Natural killer cell (primary cell): Measurements from ENCODE around the gene SINHCAF. TPM values are rescaled to one million over a fixed set of nuclear protein-coding genes. Genes with fewer than 3 reads are reported as not detected.

Experiments
- ATAC-seq, 3 donors: fragments of 150-1000 bp in 2 of 3; fragments of 200-7000 bp in 1 of 3; cut with Tn5 transposase; 1 replicate in 1 of 3; 2 replicates in 2 of 3; pipeline ENCODE4 v1.10.0; 2021; ENCODE audit warnings: mild to moderate bottlenecking in 2 of 3, moderate library complexity in 2 of 3
- DNase-seq, 2 donors: peaks; one replicate each; pipeline versions ENCODE4 v3.0.0 to v3.0.0-alpha.2; 2013 to 2021; ENCODE audit warnings: mixed read lengths in 1 of 2
- H3K27ac ChIP-seq: one replicate; pipeline ENCODE4 v1.5.1; 2013; ENCODE audit warnings: mild to moderate bottlenecking, low read length
- H3K27me3 ChIP-seq: one replicate; pipeline ENCODE4 v1.6.1; 2013; ENCODE audit warnings: low read length; ENCODE audit not compliant: control insufficient read depth, insufficient read depth
- H3K36me3 ChIP-seq: one replicate; pipeline ENCODE4 v1.6.1; 2013; ENCODE audit warnings: low read length; ENCODE audit not compliant: control insufficient read depth, insufficient read depth
- H3K4me1 ChIP-seq: one replicate; pipeline ENCODE4 v1.6.1; 2013; ENCODE audit warnings: low read length; ENCODE audit not compliant: control insufficient read depth, insufficient read depth
- H3K4me3 ChIP-seq: one replicate; pipeline ENCODE4 v1.5.1; 2013; ENCODE audit warnings: low read length
- H3K9me3 ChIP-seq: one replicate; pipeline ENCODE4 v1.6.1; 2013; ENCODE audit warnings: low read length; ENCODE audit not compliant: control insufficient read depth, insufficient read depth
- H3K27ac Mint-ChIP-seq, 2 donors: one replicate each; pipeline ENCODE4 v1.8.0; 2022; ENCODE audit warnings: mild to moderate bottlenecking in 2 of 2, mixed read lengths in 2 of 2, moderate library complexity in 1 of 2
- H3K27me3 Mint-ChIP-seq, 2 donors: one replicate each; pipeline ENCODE4 v1.8.0; 2022; ENCODE audit warnings: low read depth in 2 of 2, mixed read lengths in 2 of 2
- H3K36me3 Mint-ChIP-seq: one replicate; pipeline ENCODE4 v1.8.0; 2022; ENCODE audit warnings: mixed read lengths
- H3K4me1 Mint-ChIP-seq, 2 donors: one replicate each; pipeline ENCODE4 v1.8.0; 2022; ENCODE audit warnings: mixed read lengths in 2 of 2
- H3K4me3 Mint-ChIP-seq: one replicate; pipeline ENCODE4 v1.8.0; 2022; ENCODE audit warnings: mild to moderate bottlenecking, moderate library complexity, mixed read lengths
- H3K9me3 Mint-ChIP-seq, 2 donors: one replicate each; pipeline ENCODE4 v1.8.0; 2022; ENCODE audit warnings: mixed read lengths in 2 of 2
- CTCF ChIP-seq: fragments of 200-600 bp; IDR thresholded peaks from one replicate; pipeline ENCODE4 v1.8.0; 2022; ENCODE audit warnings: antibody characterized with exemption
- WGBS: methylation state at CpG from one replicate; pipeline ENCODE4 v1.1.7; 2013; ENCODE audit warnings: missing lambda C conversion rate; ENCODE audit not compliant: insufficient coverage; 5-methylcytosine and 5-hydroxymethylcytosine counted together
- intact Hi-C: fragments of 100-400 bp; cut with micrococcal nuclease; formaldehyde crosslinking; loops from one replicate; pipeline ENCODE4 v1.14.2; 2022
- total RNA-seq, 4 donors: library from RNA; stranded (reverse); fragments of 120-200 nt in 1 of 4; gene quantifications; one replicate each; pipeline versions ENCODE4 v1.2.3 to v1.2.4, GENCODE V29; 2013 to 2022

The SINHCAF gene
- total RNA-seq, 3 donors from 2014 or later (not counting 1 experiment from before 2014, with no cell fraction given), result 40.4 to 55.0 (median 41.0) TPM

- Mint-ChIP-seq H3K27ac (peak overlapping the region; percentile 88 to 89), H3K4me1 (peaks cover 20 to 27% of the 10 kb centered on the region in 2 donors), H3K4me3 (peak overlapping the region; percentile 84), H3K9me3 (no peaks in the 10 kb centered on the region), H3K36me3 (no peaks in the 10 kb centered on the region), H3K27me3 (no peaks in the 10 kb centered on the region)
- no peaks in the 10 kb centered on the region for H3K9me3 ChIP-seq
- H3K27ac ChIP-seq, result peak overlapping the region; percentile 65
- peaks cover 25% of the 10 kb centered on the region for H3K4me1 ChIP-seq
- intact Hi-C loops, result loop anchor here (2.0 kb wide), 1 partner anchor 89 kb away; no protein-coding TSS in a partner anchor
- H3K4me3 ChIP-seq, result peak overlapping the region; percentile 20
- no peaks in the 10 kb centered on the region for H3K27me3 ChIP-seq
- no peak for TF ChIP-seq CTCF
- WGBS, result 25% methylated on average over 13 of the region's 13 CpGs
- ATAC-seq, result peak; percentile 34 to 53 (median 43)
- no peaks in the 10 kb centered on the region for H3K36me3 ChIP-seq
- peak; percentile 4 to 17 for DNase-seq
These were observed 36.3 kb upstream of the SINHCAF start for GRCh38 chr12:31362115-31362758.

- Mint-ChIP-seq H3K9me3 (no peaks in the 10 kb centered on the region), H3K27ac (peak overlapping the region; percentile 88 to 89)
- 99% methylated on average over 14 of the region's 14 CpGs for WGBS
These were observed 35.8 kb upstream of the SINHCAF start for GRCh38 chr12:31361730-31362114.

GRCh38 chr12:31355747-31356107, 29.8 kb upstream of the SINHCAF start:
- H3K9me3 ChIP-seq, result no peaks in the 10 kb centered on the region
- Mint-ChIP-seq H3K27ac (no peak overlapping the region), H3K4me1 (no peaks in the 10 kb centered on the region), H3K9me3 (no peaks in the 10 kb centered on the region), H3K27me3 (no peaks in the 10 kb centered on the region), H3K4me3 (no peak overlapping the region), H3K36me3 (no peaks in the 10 kb centered on the region)
- H3K27me3 ChIP-seq, result no peaks in the 10 kb centered on the region
- TF ChIP-seq CTCF, result no peak
- intact Hi-C loops, result no loop called here
- DNase-seq (no peak), ATAC-seq (no peak)
- H3K27ac ChIP-seq, result no peak overlapping the region
- no peaks in the 10 kb centered on the region for H3K4me1 ChIP-seq
- no peaks in the 10 kb centered on the region for H3K36me3 ChIP-seq
- H3K4me3 ChIP-seq, result no peak overlapping the region
- 68% methylated on average over 4 of the region's 4 CpGs for WGBS

More at GRCh38 chr12:31361730-31362114, 35.8 kb upstream of the SINHCAF start:
- H3K36me3 ChIP-seq, result no peaks in the 10 kb centered on the region
- peak overlapping the region; percentile 84 for H3K4me3 Mint-ChIP-seq
- DNase-seq (no peak), ATAC-seq (no peak)
- no peaks in the 10 kb centered on the region for H3K36me3 Mint-ChIP-seq
- H3K4me3 ChIP-seq, result no peak overlapping the region
- no peaks in the 10 kb centered on the region for H3K27me3 Mint-ChIP-seq
- H3K27me3 ChIP-seq, result no peaks in the 10 kb centered on the region
- H3K4me1 ChIP-seq, result peaks cover 25% of the 10 kb centered on the region
- H3K27ac ChIP-seq, result peak overlapping the region; percentile 65
- TF ChIP-seq CTCF, result no peak
- intact Hi-C loops, result loop anchor here (2.0 kb wide), 1 partner anchor 89 kb away; no protein-coding TSS in a partner anchor
- H3K9me3 ChIP-seq, result no peaks in the 10 kb centered on the region
- peaks cover 20 to 27% of the 10 kb centered on the region in 2 donors for H3K4me1 Mint-ChIP-seq
